ENCODE measurements around the gene APBA2. TPM values are rescaled to one million over a fixed set of nuclear protein-coding genes. Genes with fewer than 3 reads are reported as not detected.

APBA2 gene
- total RNA-seq, 2 experiments from 2014 or later: 30.8 to 32.0 TPM

DNA sequence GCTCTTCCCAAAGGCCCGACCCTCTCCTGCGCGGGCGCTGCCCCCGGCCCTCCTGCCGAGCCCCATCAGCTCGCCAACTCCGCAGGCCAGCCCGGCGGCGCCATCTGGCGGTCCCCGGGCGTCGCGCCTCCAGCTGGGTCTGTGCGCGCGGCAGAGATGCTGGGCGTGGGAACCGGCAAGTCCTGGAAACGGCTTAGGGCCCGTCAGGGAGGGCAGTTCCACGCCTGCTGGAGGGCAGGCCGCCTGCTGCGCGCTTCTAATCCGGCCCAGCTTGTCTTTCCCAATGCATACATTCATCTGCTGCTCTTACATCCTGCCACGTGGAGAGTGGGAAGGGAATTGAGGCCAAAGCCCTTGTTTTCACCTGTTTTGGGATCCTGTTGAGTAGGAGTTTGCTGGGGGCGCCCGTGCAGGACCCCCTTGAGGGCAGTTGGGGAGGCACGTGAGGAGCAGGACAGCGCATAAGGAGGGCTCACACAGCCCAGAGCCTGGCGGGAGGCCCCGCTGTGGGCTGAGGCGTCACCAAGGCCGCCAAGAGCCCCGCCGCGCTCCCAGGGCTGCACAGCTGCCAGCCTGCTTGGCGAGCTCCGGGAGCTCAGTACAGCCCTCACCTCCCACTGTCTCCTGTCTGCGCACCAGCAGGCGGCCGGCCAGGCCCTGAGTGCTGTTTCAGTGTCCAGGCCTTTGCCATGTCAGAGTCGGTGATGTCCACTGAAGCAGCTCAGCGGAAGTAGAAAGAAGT, 218.2 kb downstream of the APBA2 start:
- ATAC-seq: peak; percentile 87
- no peaks in the 10 kb centered on the region for H3K9me3 Mint-ChIP-seq
- CTCF ChIA-PET: interaction anchor here (0.6 to 5.1 kb wide), 19 partner anchors 12 to 228 kb away, joined by 3 to 90 read pairs (median 5); no protein-coding TSS in a partner anchor
- POLR2A ChIA-PET: no interaction called here
- H3K4me1 Mint-ChIP-seq (ENCODE audit: low read depth): peaks cover 5% of the 10 kb centered on the region
- no peaks in the 10 kb centered on the region for H3K27me3 Mint-ChIP-seq
- no peak overlapping the region for H3K27ac Mint-ChIP-seq
- peak overlapping the region; percentile 16 for H3K4me3 Mint-ChIP-seq
- DNase-seq: peak; percentile 72
- TF ChIP-seq, protein P1, sequence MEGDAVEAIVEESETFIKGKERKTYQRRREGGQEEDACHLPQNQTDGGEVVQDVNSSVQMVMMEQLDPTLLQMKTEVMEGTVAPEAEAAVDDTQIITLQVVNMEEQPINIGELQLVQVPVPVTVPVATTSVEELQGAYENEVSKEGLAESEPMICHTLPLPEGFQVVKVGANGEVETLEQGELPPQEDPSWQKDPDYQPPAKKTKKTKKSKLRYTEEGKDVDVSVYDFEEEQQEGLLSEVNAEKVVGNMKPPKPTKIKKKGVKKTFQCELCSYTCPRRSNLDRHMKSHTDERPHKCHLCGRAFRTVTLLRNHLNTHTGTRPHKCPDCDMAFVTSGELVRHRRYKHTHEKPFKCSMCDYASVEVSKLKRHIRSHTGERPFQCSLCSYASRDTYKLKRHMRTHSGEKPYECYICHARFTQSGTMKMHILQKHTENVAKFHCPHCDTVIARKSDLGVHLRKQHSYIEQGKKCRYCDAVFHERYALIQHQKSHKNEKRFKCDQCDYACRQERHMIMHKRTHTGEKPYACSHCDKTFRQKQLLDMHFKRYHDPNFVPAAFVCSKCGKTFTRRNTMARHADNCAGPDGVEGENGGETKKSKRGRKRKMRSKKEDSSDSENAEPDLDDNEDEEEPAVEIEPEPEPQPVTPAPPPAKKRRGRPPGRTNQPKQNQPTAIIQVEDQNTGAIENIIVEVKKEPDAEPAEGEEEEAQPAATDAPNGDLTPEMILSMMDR (IDR thresholded peaks at IDR 0.05): peak; percentile 75
- intact Hi-C loops (cut with micrococcal nuclease): no loop called here
- H3K36me3 Mint-ChIP-seq (ENCODE audit: low read depth): peaks cover 8% of the 10 kb centered on the region

DNA sequence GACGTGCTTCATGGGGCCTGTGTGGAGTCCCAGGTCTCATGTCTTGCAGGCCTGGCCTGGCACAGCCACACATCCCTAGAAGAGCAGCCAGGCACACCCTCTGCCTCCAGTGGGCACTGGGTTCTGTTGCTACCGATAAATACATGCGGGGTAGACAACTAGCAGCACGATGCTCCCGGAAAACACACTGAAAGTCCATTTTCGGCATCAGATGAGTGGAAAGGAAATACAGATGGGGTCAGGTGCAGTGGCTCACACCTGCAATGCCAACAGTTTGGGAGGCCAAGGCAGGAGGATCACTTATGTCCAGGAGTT, 218.7 kb downstream of the APBA2 start:
- H3K36me3 Mint-ChIP-seq (ENCODE audit: low read depth): peaks cover 8% of the 10 kb centered on the region

DNA sequence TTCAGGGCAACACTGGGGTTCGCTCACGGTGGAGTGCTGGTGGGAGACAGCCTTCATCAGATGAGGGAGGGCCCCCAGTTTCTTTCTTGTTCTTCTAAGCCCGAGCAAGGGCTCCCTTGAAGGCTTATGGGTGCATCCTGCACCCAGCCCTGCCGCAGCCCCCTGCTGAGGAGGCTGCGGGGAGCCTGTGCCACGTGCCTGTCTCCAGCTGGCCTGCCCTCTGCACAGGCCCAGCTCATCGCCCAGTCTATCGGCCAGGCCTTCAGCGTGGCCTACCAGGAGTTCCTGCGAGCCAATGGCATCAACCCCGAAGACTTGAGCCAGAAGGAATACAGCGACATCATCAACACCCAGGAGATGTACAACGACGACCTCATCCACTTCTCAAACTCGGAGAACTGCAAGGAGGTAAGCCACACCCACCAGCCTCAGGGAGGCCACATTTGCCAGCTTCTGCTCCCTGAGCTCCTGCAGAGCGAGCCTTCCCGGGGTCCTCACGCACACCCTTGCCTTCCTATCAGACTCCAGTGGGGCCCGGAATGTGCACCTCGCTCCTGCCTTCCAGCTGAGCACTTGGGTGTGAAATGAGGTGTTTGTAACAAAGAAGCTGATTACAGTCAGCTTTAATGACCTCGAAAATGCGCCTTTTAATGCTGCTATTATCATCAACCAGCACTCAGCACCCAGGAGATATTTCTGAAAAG, 219.5 kb downstream of the APBA2 start:
- ATAC-seq (no peak), DNase-seq (no peak)
- no peaks in the 10 kb centered on the region for H3K9me3 Mint-ChIP-seq
- CTCF ChIA-PET: interaction anchor here (0.9 to 5.1 kb wide), 5 partner anchors 10 to 130 kb away, joined by 3 to 90 read pairs (median 6); no protein-coding TSS in a partner anchor
- no peak overlapping the region for H3K4me3 Mint-ChIP-seq
- no peak overlapping the region for H3K27ac Mint-ChIP-seq
- H3K4me1 Mint-ChIP-seq (ENCODE audit: low read depth): peaks cover 5% of the 10 kb centered on the region
- TF ChIP-seq, protein P1 (IDR thresholded peaks at IDR 0.05): no peak
- POLR2A ChIA-PET: interaction anchor here (0.6 kb wide), 1 partner anchor 111 kb away, joined by 3 read pairs; no protein-coding TSS in a partner anchor
- no peaks in the 10 kb centered on the region for H3K27me3 Mint-ChIP-seq
- intact Hi-C loops (cut with micrococcal nuclease): no loop called here
- H3K36me3 Mint-ChIP-seq (ENCODE audit: low read depth): peaks cover 8% of the 10 kb centered on the region

More for the DNA sequence above, 218.7 kb downstream of the APBA2 start:
- Mint-ChIP-seq H3K27ac (no peak overlapping the region), H3K4me3 (no peak overlapping the region), H3K27me3 (no peaks in the 10 kb centered on the region), H3K4me1 (ENCODE audit: low read depth) (peaks cover 5% of the 10 kb centered on the region), H3K9me3 (no peaks in the 10 kb centered on the region)
- ChIA-PET CTCF (interaction anchor here (0.6 to 5.1 kb wide), 8 partner anchors 11 to 221 kb away, joined by 3 to 90 read pairs (median 6); no protein-coding TSS in a partner anchor), POLR2A (no interaction called here)
- intact Hi-C loops (cut with micrococcal nuclease): no loop called here
- TF ChIP-seq, protein P1 (IDR thresholded peaks at IDR 0.05): no peak
- DNase-seq: no peak
- no peak for ATAC-seq

DNA sequence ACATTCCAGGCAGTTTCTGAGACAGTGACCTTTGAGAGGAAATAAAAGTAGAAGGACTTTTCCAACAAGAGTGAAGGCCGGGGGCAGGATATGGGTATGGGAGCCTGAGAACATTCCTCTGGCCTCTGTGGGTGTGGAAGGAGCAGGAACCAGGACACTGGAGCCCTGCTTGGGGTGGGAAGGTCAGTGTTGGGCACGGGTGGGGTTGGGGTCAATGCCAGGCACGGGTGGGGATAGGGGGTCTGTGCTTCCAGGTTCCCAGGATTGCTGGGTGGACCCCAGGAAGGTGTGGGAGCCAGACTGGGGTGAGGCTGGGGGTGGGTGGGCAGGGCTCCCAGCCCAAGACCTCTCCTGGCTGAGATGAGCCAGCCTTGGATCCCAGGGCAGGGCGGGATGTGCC, 220.3 kb downstream of the APBA2 start:
- ATAC-seq (no peak), DNase-seq (no peak)
- intact Hi-C loops (cut with micrococcal nuclease): no loop called here
- Mint-ChIP-seq H3K27ac (no peak overlapping the region), H3K4me3 (no peak overlapping the region), H3K36me3 (ENCODE audit: low read depth) (peaks cover 8% of the 10 kb centered on the region), H3K9me3 (no peaks in the 10 kb centered on the region), H3K27me3 (no peaks in the 10 kb centered on the region), H3K4me1 (ENCODE audit: low read depth) (peaks cover 5% of the 10 kb centered on the region)
- CTCF ChIA-PET: interaction anchor here (4.9 to 5.1 kb wide), 2 partner anchors 10 to 14 kb away, joined by 57 to 90 read pairs; no protein-coding TSS in a partner anchor
- POLR2A ChIA-PET: no interaction called here
- TF ChIP-seq, protein P1 (IDR thresholded peaks at IDR 0.05): no peak
